SK-N-MC (cell line): ENCODE data around the gene ROS1.

ENCODE experiments used
- DNase-seq: peaks from one replicate; pipeline ENCODE4 v3.0.0-alpha.2; 2011; ENCODE audit warnings: low read depth, low spot score
- H3K27ac ChIP-seq: fragments of 200-600 bp; sonication (generic); 2 replicates; pipeline ENCODE4 v1.5.1; 2016; ENCODE audit warnings: mixed run types
- H3K36me3 ChIP-seq: fragments of 200-600 bp; sonication (generic); 2 replicates; pipeline ENCODE4 v1.6.1; 2017; ENCODE audit warnings: antibody characterized with exemption, low read length, mixed read lengths; ENCODE audit not compliant: insufficient read depth
- H3K4me3 ChIP-seq: fragments of 200-600 bp; sonication (generic); 2 replicates; pipeline ENCODE4 v1.5.1; 2016
- H3K9ac ChIP-seq: fragments of 200-600 bp; sonication (generic); 2 replicates; pipeline ENCODE4 v1.8.0; 2017; ENCODE audit warnings: mixed run types, mixed read lengths; ENCODE audit not compliant: insufficient read length
- H3K9me3 ChIP-seq: fragments of 200-600 bp; sonication (generic); 2 replicates; pipeline ENCODE4 v1.6.1; 2017; ENCODE audit warnings: low read depth, mild to moderate bottlenecking, antibody characterized with exemption, low read length, moderate library complexity, mixed read lengths
- EZH2 ChIP-seq: fragments of 200-600 bp; sonication (generic); IDR thresholded peaks from one replicate; pipeline ENCODE4 v1.6.1; 2017; ENCODE audit warnings: antibody characterized with exemption
- FOXP2 ChIP-seq: optimal IDR thresholded peaks from 2 replicates; pipeline ENCODE3; 2011; ENCODE audit warnings: mild to moderate bottlenecking, moderate library complexity; ENCODE audit not compliant: insufficient read depth; ENCODE audit errors: extremely low read length, control extremely low read depth
- POLR2AphosphoS5 ChIP-seq: IDR thresholded peaks from 2 replicates; pipeline ENCODE4 v1.6.1; 2012; ENCODE audit warnings: mild to moderate bottlenecking, low read depth, low read length, borderline replicate concordance

Gene ROS1

GRCh38 chr6:117346142-117346930 is 79.4 kb downstream of the ROS1 start:
- Histone ChIP-seq H3K9me3 (no peaks in the 10 kb centered on the region), H3K36me3 (no peaks in the 10 kb centered on the region), H3K4me3 (peak overlapping the region; percentile 15; the same call in 1 of the 2 replicates), H3K9ac (no peak overlapping the region), H3K27ac (no peak overlapping the region)
- TF ChIP-seq EZH2 (no peak), POLR2AphosphoS5 (no peak), FOXP2 (no peak)
- DNase-seq = peak; percentile 6

GRCh38 chr6:117345292-117345610 is 80.5 kb downstream of the ROS1 start:
- H3K36me3 ChIP-seq = no peaks in the 10 kb centered on the region
- no peaks in the 10 kb centered on the region for H3K9me3 ChIP-seq
- no peak for DNase-seq
- H3K4me3 ChIP-seq = no peak overlapping the region
- TF ChIP-seq EZH2 = no peak
- no peak for TF ChIP-seq FOXP2
- TF ChIP-seq POLR2AphosphoS5 = no peak
- no peak overlapping the region for H3K27ac ChIP-seq
- H3K9ac ChIP-seq = no peak overlapping the region

GRCh38 chr6:117344444-117345291 is 81.1 kb downstream of the ROS1 start:
- no peak overlapping the region for H3K27ac ChIP-seq

GRCh38 chr6:117338567-117338966 is 87.2 kb downstream of the ROS1 start:
- DNase-seq = no peak
- no peaks in the 10 kb centered on the region for H3K36me3 ChIP-seq
- H3K9me3 ChIP-seq = no peaks in the 10 kb centered on the region
- TF ChIP-seq FOXP2 (no peak), POLR2AphosphoS5 (no peak), EZH2 (no peak)
- H3K9ac ChIP-seq = no peak overlapping the region
- no peak overlapping the region for H3K4me3 ChIP-seq
- H3K27ac ChIP-seq = no peak overlapping the region

More at GRCh38 chr6:117344444-117345291, 81.1 kb downstream of the ROS1 start:
- H3K9me3 ChIP-seq = no peaks in the 10 kb centered on the region
- no peak overlapping the region for H3K9ac ChIP-seq
- TF ChIP-seq EZH2 (no peak), POLR2AphosphoS5 (no peak), FOXP2 (no peak)
- no peaks in the 10 kb centered on the region for H3K36me3 ChIP-seq
- no peak for DNase-seq
- H3K4me3 ChIP-seq = no peak overlapping the region

GRCh38 chr6:117329926-117330325 is 95.8 kb downstream of the ROS1 start:
- Histone ChIP-seq H3K27ac (no peak overlapping the region), H3K9me3 (no peaks in the 10 kb centered on the region), H3K36me3 (no peaks in the 10 kb centered on the region), H3K4me3 (no peak overlapping the region), H3K9ac (no peak overlapping the region)
- TF ChIP-seq POLR2AphosphoS5 = no peak
- no peak for TF ChIP-seq FOXP2
- no peak for TF ChIP-seq EZH2
- DNase-seq = no peak

- no peak overlapping the region for H3K9ac ChIP-seq
- H3K4me3 ChIP-seq = no peak overlapping the region
- DNase-seq = no peak
- TF ChIP-seq EZH2 = no peak
- TF ChIP-seq FOXP2 = no peak
- H3K9me3 ChIP-seq = no peaks in the 10 kb centered on the region
- no peaks in the 10 kb centered on the region for H3K36me3 ChIP-seq
- no peak overlapping the region for H3K27ac ChIP-seq
These were observed 97.2 kb downstream of the ROS1 start for GRCh38 chr6:117328500-117328899.

- no peak overlapping the region for H3K27ac ChIP-seq
- TF ChIP-seq FOXP2 (no peak), EZH2 (no peak), POLR2AphosphoS5 (no peak)
- DNase-seq = no peak
- no peaks in the 10 kb centered on the region for H3K9me3 ChIP-seq
- no peak overlapping the region for H3K9ac ChIP-seq
- H3K4me3 ChIP-seq = no peak overlapping the region
- no peaks in the 10 kb centered on the region for H3K36me3 ChIP-seq
These were observed 97.7 kb downstream of the ROS1 start for GRCh38 chr6:117328005-117328389.

- DNase-seq = no peak
- H3K4me3 ChIP-seq = no peak overlapping the region
- TF ChIP-seq POLR2AphosphoS5 = no peak
- TF ChIP-seq EZH2 = no peak
- TF ChIP-seq FOXP2 = no peak
- no peak overlapping the region for H3K27ac ChIP-seq
- H3K9ac ChIP-seq = no peak overlapping the region
- no peaks in the 10 kb centered on the region for H3K36me3 ChIP-seq
- no peaks in the 10 kb centered on the region for H3K9me3 ChIP-seq
These were observed 98.4 kb downstream of the ROS1 start for GRCh38 chr6:117327149-117328004.
